H9 (cell line): ENCODE data around the gene RPRD1A. TPM values are rescaled to one million over a fixed set of nuclear protein-coding genes. Genes with fewer than 3 reads are reported as not detected.

Source experiments
- DNase-seq: peaks from one replicate; pipeline ENCODE4 v3.0.0-alpha.2; 2017
- H2AFZ ChIP-seq: one replicate; pipeline ENCODE4 v1.6.1; 2013; ENCODE audit warnings: mild to moderate bottlenecking, low read length, control low read depth, moderate library complexity
- H2AK5ac ChIP-seq: 2 replicates; pipeline ENCODE4 v1.6.1; 2013; ENCODE audit warnings: low read length, control low read depth, mixed read lengths; ENCODE audit not compliant: insufficient read length
- H2BK120ac ChIP-seq: one replicate; pipeline ENCODE4 v1.6.1; 2013; ENCODE audit warnings: low read depth, mild to moderate bottlenecking, low read length, control low read depth, inconsistent platforms; ENCODE audit not compliant: poor library complexity, severe bottlenecking
- H2BK12ac ChIP-seq: 2 replicates; pipeline ENCODE4 v1.6.1; 2013; ENCODE audit warnings: low read length, control low read depth, mixed read lengths, low read depth; ENCODE audit not compliant: insufficient read length
- H2BK15ac ChIP-seq: 2 replicates; pipeline ENCODE4 v1.6.1; 2013; ENCODE audit warnings: low read depth, low read length, control low read depth
- H2BK20ac ChIP-seq: one replicate; pipeline ENCODE4 v1.6.1; 2013; ENCODE audit warnings: low read depth, mild to moderate bottlenecking, low read length, control low read depth, inconsistent platforms; ENCODE audit not compliant: poor library complexity, severe bottlenecking
- H2BK5ac ChIP-seq: 2 replicates; pipeline ENCODE4 v1.6.1; 2013; ENCODE audit warnings: low read length, control low read depth, mixed read lengths; ENCODE audit not compliant: insufficient read length
- H3K14ac ChIP-seq: 2 replicates; pipeline ENCODE4 v1.6.1; 2013; ENCODE audit warnings: low read length, control low read depth; ENCODE audit not compliant: insufficient read depth
- H3K18ac ChIP-seq: 2 replicates; pipeline ENCODE4 v1.6.1; 2013; ENCODE audit warnings: low read depth, mild to moderate bottlenecking, mixed read lengths, low read length, control low read depth; ENCODE audit not compliant: insufficient read length
- H3K23ac ChIP-seq: 2 replicates; pipeline ENCODE4 v1.6.1; 2013; ENCODE audit warnings: low read length, control low read depth, mixed read lengths, low read depth; ENCODE audit not compliant: insufficient read length
- H3K23me2 ChIP-seq: 2 replicates; pipeline ENCODE4 v1.6.1; 2013; ENCODE audit warnings: low read depth, mild to moderate bottlenecking, mixed read lengths, low read length, control low read depth; ENCODE audit not compliant: insufficient read length, poor library complexity, severe bottlenecking
- H3K27ac ChIP-seq: 2 replicates; pipeline ENCODE4 v1.5.1; 2013; ENCODE audit warnings: low read length, control low read depth, mixed read lengths, low read depth; ENCODE audit not compliant: insufficient read length
- H3K27me3 ChIP-seq: 2 replicates; pipeline ENCODE4 v1.6.1; 2013; ENCODE audit warnings: low read length, control low read depth, inconsistent platforms; ENCODE audit not compliant: insufficient read depth
- H3K4ac ChIP-seq: 2 replicates; pipeline ENCODE4 v1.6.1; 2013; ENCODE audit warnings: low read depth, mild to moderate bottlenecking, control low read depth, inconsistent platforms, low read length, moderate library complexity
- H3K4me1 ChIP-seq: 2 replicates; pipeline ENCODE4 v1.6.1; 2013; ENCODE audit warnings: low read length, control low read depth, inconsistent platforms; ENCODE audit not compliant: insufficient read depth
- H3K4me2 ChIP-seq: 2 replicates; pipeline ENCODE4 v1.6.1; 2013; ENCODE audit warnings: low read length, control low read depth, mixed read lengths; ENCODE audit not compliant: insufficient read length, insufficient read depth
- H3K56ac ChIP-seq: 2 replicates; pipeline ENCODE4 v1.6.1; 2013; ENCODE audit warnings: low read depth, mild to moderate bottlenecking, mixed read lengths, low read length, control low read depth; ENCODE audit not compliant: insufficient read length
- H3K79me1 ChIP-seq: 2 replicates; pipeline ENCODE4 v1.6.1; 2013; ENCODE audit warnings: low read depth, mild to moderate bottlenecking, moderate library complexity, low read length, control low read depth, inconsistent platforms; ENCODE audit not compliant: insufficient read depth, poor library complexity, severe bottlenecking
- H3K79me2 ChIP-seq: 2 replicates; pipeline ENCODE4 v1.6.1; 2013; ENCODE audit warnings: low read length, control low read depth, inconsistent platforms; ENCODE audit not compliant: insufficient read depth
- H3K9ac ChIP-seq: 2 replicates; pipeline ENCODE4 v1.6.1; 2013; ENCODE audit warnings: low read length, control low read depth, mixed read lengths; ENCODE audit not compliant: insufficient read length; ENCODE audit errors: extremely low read depth
- H3K9me3 ChIP-seq: one replicate; pipeline ENCODE4 v1.6.1; 2013; ENCODE audit warnings: low read depth, low read length, inconsistent platforms; ENCODE audit not compliant: control insufficient read depth
- H3T11ph ChIP-seq: one replicate; pipeline ENCODE4 v1.6.1; 2013; ENCODE audit warnings: mild to moderate bottlenecking, low read length, control low read depth, inconsistent platforms
- H4K20me1 ChIP-seq: one replicate; pipeline ENCODE4 v1.6.1; 2013; ENCODE audit not compliant: control insufficient read depth, insufficient read length, insufficient read depth
- H4K5ac ChIP-seq: 2 replicates; pipeline ENCODE4 v1.6.1; 2013; ENCODE audit warnings: low read depth, mild to moderate bottlenecking, mixed read lengths, low read length, control low read depth; ENCODE audit not compliant: insufficient read length
- H4K8ac ChIP-seq: replicated peaks from 2 replicates; pipeline ENCODE4 v1.6.1; 2013; ENCODE audit warnings: low read length, control low read depth, mixed read lengths, low read depth; ENCODE audit not compliant: insufficient read length
- H4K91ac ChIP-seq: 2 replicates; pipeline ENCODE4 v1.6.1; 2013; ENCODE audit warnings: low read depth, mild to moderate bottlenecking, moderate library complexity, mixed read lengths, low read length, control low read depth; ENCODE audit not compliant: insufficient read length
- H3K27ac Mint-ChIP-seq, 3 experiments: 2 replicates in 2 of 3; 3 replicates in 1 of 3; pipeline ENCODE4 v1.8.0; 2020 to 2021; ENCODE audit warnings: mixed read lengths in 3 of 3, mild to moderate bottlenecking in 1 of 3, moderate library complexity in 1 of 3
- H3K27me3 Mint-ChIP-seq: 2 replicates; pipeline ENCODE4 v1.8.0; 2021; ENCODE audit warnings: low read depth, mild to moderate bottlenecking, moderate library complexity, mixed read lengths
- H3K36me3 Mint-ChIP-seq, 3 experiments: 2 replicates in 2 of 3; 3 replicates in 1 of 3; pipeline ENCODE4 v1.8.0; 2020 to 2021; ENCODE audit warnings: low read depth in 3 of 3, mixed read lengths in 3 of 3; ENCODE audit not compliant: insufficient read depth in 1 of 3
- H3K4me1 Mint-ChIP-seq, 2 experiments: 2 replicates each; pipeline ENCODE4 v1.8.0; 2020; ENCODE audit warnings: mixed read lengths in 2 of 2
- H3K4me3 Mint-ChIP-seq, 2 experiments: 2 replicates in 1 of 2; 3 replicates in 1 of 2; pipeline ENCODE4 v1.8.0; 2020 to 2021; ENCODE audit warnings: mild to moderate bottlenecking in 2 of 2, mixed read lengths in 2 of 2, moderate library complexity in 1 of 2
- H3K9me3 Mint-ChIP-seq, 2 experiments: 2 replicates in 1 of 2; 3 replicates in 1 of 2; pipeline ENCODE4 v1.8.0; 2020; ENCODE audit warnings: mild to moderate bottlenecking in 2 of 2, mixed read lengths in 2 of 2, moderate library complexity in 1 of 2
- CTCF ChIP-seq: fragments of 200-600 bp; sonication (generic); conservative IDR thresholded peaks from 3 replicates; pipeline ENCODE4 v1.8.0; 2021; ENCODE audit warnings: antibody characterized with exemption, mild to moderate bottlenecking
- WGBS: extraction: QIAGEN DNeasy Blood & Tissue Kit; methylation state at CpG from one replicate; pipeline ENCODE4 v1.1.7; 2013; ENCODE audit warnings: missing lambda C conversion rate, low lambda C conversion rate, mixed read lengths; ENCODE audit not compliant: insufficient read length; ENCODE audit errors: extremely low coverage; 5-methylcytosine and 5-hydroxymethylcytosine counted together
- total RNA-seq: library from RNA; stranded (reverse); gene quantifications from 2 replicates; pipeline ENCODE4 v1.2.1, GENCODE V29; 2021

The RPRD1A gene
- total RNA-seq, 1 experiment from 2014 or later, result 107 TPM

GRCh38 chr18:36064027-36064808, 3.1 kb downstream of the RPRD1A start:
- Histone ChIP-seq H3K23me2 (peaks cover 2% of the 10 kb centered on the region), H2AFZ (no peak overlapping the region), H4K91ac (no peak overlapping the region), H3K4me1 (no peaks in the 10 kb centered on the region), H2BK12ac (no peak overlapping the region), H2AK5ac (no peak overlapping the region), H4K5ac (no peak overlapping the region), H3K18ac (no peak overlapping the region), H3K56ac (no peak overlapping the region), H4K8ac (no peak overlapping the region), H2BK15ac (no peak overlapping the region), H3K4ac (no peak overlapping the region), H2BK20ac (no peak overlapping the region), H4K20me1 (no peaks in the 10 kb centered on the region), H3K23ac (no peak overlapping the region), H3K79me1 (peaks cover 2% of the 10 kb centered on the region), H3K9ac (no peak overlapping the region), H3K4me2 (no peak overlapping the region), H3T11ph (no peak overlapping the region), H3K27me3 (no peaks in the 10 kb centered on the region), H3K14ac (no peak overlapping the region), H2BK120ac (no peak overlapping the region), H3K79me2 (peaks cover 58% of the 10 kb centered on the region), H2BK5ac (no peak overlapping the region), H3K27ac (no peak overlapping the region), H3K9me3 (no peaks in the 10 kb centered on the region)
- Mint-ChIP-seq H3K4me1 (peaks cover 33 to 39% of the 10 kb centered on the region in 2 experiments), H3K27ac (peak overlapping the region in 2 of 3 experiments; percentile 77 to 93; a peak in 4 of 7 replicates), H3K27me3 (no peaks in the 10 kb centered on the region; the same call in 1 of the 2 replicates), H3K36me3 (peaks cover 10 to 17% (median 12%) of the 10 kb centered on the region in 3 experiments), H3K9me3 (peaks cover 0 to 3% of the 10 kb centered on the region in 2 experiments; a peak in 1 of 5 replicates), H3K4me3 (peak overlapping the region in 1 of 2 experiments; percentile 72; a peak in 3 of 5 replicates)
- no peak for TF ChIP-seq CTCF
- peak; percentile 50 for DNase-seq
- whole genome bisulfite sequencing, result no CpG with 5 or more reads among the region's 31 CpGs
